Activated CD8-positive, alpha-beta memory T cell treated with anti-CD3 and anti-CD28 coated beads, Interleukin-2, amount 50 U/mL, for 1 hour (primary cell): ENCODE data around the gene TBCD.

ENCODE experiments used
- DNase-seq: peaks from one replicate; pipeline ENCODE4 v3.0.0-alpha.2; 2020; ENCODE audit errors: extremely low read depth

Gene TBCD

GRCh38 chr17:82810644-82811430 is 59.0 kb downstream of the TBCD start:
- no peak for DNase-seq

- no peak for DNase-seq
Measured at GRCh38 chr17:82812058-82812457, 60.2 kb downstream of the TBCD start.

DNA sequence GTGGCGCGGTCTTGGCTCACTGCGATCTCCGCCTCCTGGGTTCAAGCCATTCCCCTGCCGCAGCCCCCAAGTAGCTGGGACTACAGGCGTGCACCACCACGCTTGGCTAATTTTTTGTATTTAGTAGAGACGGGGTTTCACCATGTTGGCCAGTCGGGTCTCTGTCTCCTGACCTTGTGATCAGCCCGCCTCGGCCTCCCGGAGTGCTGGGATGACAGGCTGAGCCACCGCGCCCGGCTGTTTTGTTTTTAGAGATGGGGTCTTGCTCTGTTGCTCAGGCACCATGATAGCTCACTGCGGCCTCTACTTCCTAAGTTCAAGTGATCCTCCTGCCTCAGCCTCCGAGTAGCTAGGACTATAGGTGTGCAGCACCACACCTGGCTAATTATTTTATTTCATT is 60.7 kb downstream of the TBCD start:
- no peak for DNase-seq

DNA sequence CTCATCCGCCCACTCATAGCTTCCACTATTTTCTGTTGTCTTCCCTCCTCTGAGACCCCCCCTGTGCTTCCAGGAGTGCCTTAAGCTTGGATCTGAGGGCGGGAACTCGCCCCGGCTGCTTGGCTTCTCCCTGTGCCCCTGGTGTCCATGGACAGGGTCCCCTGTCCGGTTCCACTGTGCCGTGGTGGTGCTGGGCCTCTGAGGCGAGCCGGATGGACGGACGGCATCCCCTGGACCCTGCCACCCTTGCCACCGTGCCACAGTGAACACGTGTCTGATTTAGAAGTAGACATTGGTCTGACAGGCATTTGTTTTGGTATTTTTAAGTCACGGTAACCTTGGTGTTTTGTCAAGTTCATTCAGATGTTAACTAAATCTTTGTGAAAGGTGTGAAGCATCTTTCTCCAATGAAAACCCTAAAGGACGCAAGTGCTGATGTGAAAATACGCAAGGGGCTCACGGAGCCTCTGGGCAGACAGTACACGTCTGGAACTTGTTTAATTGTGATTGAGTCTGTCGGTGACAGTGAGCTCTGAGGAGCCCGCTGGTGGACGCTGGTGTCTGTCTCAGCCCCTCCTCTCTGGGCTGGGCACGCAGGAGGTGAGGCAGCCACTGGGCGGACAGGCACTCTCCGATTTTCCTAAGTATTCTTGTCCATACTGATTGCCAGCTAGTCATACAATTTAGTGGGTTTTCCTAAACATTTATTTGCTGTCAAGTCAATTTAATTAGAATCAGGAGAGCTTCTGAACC is 61.6 kb downstream of the TBCD start:
- DNase-seq: no peak

DNA sequence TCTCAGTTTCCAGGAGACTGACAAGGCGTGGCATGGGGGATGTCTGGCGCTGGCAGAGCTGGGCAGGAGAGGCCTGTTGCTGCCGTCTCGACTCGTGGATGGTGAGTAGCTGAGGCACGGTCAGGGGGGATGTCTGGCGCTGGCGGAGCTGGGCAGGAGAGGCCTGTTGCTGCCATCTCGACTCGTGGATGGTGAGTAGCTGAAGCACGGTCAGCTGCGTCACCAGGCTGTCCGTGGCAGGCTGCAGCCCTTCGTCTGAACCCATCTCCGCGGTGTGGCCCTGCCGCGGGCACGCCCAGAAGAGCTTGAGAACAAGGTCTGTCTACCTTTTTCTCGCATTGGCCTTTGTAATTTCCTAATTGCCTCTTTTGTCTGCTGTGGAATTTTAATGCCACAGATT is 63.0 kb downstream of the TBCD start:
- no peak for DNase-seq

DNA sequence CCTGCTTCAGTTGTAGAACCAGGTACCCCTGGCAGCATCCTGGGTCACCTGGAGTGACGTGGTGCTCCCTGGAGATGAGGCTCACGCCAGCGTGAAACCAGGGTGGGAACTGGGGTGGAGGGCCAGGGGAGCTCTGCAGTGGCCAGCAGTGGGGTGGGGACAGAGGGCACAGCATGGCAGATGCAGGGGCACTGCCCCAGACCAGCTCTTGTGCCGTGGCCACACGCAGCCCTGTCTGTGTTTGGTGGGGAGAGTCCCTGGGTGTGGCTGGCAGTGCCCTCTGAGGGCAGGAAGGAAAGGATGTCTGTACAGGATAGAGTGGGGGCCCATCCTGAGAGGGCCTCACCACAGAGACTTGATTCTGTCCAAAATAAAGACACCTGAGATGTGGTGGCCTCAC is 63.5 kb downstream of the TBCD start:
- no peak for DNase-seq

- no peak for DNase-seq
Measured at GRCh38 chr17:82815790-82816305, 64.0 kb downstream of the TBCD start.

GRCh38 chr17:82816358-82816757 is 64.5 kb downstream of the TBCD start:
- DNase-seq: no peak

DNA sequence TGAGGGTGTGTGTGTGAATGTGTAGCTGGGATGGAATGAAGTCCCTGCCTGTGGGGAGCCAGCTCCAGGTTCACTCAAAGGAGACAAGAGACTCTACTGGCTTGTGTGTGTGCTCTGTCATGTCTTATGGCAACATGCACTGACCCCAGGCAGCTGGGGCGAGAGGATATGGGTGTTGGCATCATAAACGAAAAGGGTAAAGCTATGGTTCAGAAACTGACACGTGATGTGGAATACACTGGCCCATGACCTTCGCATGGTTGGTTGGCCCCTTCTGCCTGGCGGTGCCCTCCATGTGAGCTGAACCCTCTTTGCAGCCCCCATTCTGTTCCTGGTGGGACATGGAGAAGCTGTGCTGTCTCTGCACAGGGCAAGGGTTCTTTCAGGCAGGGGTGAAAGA is 66.1 kb downstream of the TBCD start:
- no peak for DNase-seq

DNA sequence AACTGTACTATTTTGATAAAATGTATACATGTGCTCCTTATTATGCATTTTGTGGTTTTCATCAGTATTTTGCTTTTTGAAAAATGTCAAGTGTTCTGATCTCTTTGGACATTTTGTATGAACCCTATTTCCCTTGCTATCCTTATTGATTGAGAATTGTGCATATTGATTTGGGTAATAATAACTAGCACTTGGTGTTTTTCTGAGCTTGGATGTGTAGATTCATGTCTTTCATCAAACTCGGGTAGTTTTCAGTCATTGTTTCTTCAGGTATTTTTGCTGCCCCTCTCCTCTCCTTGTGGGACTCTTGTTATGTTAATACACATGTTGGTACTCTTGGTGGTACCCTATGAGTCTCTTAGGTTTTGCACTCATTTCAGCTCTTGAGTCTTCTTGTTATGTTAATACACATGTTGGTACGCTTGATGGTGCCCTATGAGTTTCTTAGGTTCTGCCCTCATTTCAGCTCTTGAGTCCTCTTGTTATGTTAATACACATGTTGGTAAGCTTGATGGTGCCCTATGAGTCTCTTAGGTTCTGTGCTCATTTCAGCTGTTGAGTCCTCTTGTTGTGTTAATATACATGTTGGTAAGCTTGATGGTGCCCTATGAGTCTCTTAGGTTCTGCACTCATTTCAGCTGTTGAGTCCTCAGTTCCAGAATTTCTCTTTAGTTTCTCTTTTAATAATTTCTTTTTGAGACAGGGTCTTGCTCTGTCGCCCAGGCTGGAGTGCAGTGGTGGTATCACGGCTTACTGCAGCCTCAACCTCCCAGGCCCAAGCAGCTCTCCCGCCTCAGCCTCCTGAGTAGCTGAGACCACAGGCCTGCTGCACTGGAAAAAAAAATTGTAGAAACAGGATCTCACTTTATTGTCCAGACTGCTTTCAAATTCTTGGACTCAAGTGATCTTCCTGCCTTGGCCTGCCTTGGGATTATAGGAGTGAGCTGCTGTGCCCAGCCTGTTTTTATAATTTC is 68.7 kb downstream of the TBCD start:
- DNase-seq: no peak

GRCh38 chr17:82821554-82821953 is 69.7 kb downstream of the TBCD start:
- no peak for DNase-seq

DNA sequence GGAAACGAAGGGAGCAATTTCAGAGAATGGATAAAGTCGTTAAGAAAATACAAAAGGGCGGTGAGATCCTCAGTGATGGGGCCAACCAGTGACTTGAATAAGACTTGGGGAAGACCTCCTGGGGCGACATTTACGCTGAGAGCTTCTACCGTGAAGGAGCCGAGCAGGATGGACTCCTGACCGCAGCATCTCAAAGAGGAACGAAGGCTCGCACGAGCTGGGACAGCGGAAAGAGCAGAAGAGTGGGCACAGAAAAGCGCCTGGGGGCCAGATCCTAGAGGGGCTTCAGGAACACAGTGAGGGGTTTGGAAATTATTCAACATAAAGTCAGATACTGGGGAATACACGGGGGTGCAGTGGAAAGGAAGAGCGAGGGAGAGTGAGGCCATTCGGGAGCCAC is 70.4 kb downstream of the TBCD start:
- DNase-seq: no peak

DNA sequence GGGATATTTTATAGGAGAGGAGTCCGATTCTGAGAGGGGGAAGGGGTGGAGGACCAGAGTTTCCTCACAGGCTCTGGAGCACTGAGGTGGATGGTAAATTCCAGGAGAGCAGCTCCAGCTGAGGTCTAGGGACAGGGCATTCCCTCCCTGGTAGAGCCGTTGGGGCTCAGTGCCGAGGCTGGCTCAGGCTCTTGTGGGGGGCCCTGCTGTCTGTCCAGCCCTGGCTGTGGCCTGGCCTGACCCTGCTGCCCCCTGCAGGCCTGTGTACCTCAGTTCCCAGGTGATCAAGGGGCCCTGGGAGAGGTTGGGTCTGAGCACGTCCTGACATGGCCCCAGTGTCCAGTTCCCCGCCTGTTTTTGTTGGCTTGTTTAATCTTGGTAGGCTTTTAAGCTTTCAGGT is 71.1 kb downstream of the TBCD start:
- no peak for DNase-seq

GRCh38 chr17:82825540-82826124 is 73.8 kb downstream of the TBCD start:
- no peak for DNase-seq

DNA sequence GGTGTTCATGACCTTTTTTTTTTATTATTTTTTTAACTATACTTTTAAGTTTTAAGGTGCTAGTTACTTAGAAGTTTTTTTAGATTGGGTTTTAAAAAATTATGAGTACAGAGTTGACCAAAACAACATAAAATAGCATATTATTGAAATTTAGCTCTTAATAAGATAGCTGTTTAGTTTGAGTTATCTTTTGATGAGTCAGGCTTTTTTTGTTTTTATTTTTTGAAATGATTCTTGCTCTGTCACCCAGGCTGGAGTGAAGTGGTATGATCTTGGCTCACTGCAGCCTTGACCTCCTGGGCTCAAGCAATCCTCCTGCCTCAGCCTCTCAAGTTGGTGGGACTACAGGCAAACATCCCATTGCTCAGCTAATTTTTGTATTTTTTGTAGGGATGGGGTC is 74.3 kb downstream of the TBCD start:
- DNase-seq: no peak

DNA sequence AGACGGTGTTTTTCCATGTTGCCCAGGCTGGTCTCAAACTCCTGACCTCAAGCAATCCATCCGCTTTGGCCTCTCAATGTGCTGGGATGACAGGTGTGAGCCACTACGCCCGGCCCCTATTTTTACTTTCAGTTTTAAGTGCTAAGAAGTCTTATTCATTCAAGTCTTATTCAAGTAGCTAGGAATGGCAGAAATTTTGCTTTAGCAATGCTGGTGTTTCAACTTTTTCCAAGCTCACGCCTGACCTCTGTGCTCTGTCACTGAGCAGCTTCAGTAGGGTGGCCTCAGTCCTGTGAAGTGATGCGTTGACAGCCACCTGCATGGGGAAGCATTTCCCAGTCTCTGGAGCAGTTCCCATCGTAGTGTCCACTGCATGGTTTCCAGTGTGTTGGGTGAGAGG is 75.1 kb downstream of the TBCD start:
- no peak for DNase-seq

DNA sequence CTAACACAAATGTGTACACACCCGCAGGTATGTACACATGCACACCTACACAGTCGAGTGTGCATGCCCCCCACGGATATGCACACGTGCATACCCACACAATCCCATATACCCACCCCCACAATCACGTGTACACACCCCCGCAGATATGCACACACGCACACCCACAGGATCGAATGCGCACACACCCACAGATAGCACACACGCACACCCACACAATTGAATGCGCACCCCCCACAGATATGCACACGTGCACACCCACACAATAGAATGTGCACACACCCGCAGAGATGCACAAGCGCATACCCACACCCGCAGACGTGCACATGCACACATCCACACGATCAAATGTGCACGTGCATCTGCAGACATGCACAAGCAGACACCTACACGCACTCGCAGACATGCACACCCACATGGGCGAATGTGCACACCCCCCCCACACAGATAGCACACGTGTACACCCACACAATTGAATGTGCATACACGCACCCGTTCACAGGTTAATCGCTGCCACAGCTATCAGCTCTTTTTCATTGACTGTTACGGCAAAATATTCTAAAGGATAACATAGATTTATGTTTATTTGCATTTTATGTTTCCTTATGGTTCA is 77.1 kb downstream of the TBCD start:
- DNase-seq: no peak

GRCh38 chr17:82830249-82830661 is 78.4 kb downstream of the TBCD start:
- no peak for DNase-seq

DNA sequence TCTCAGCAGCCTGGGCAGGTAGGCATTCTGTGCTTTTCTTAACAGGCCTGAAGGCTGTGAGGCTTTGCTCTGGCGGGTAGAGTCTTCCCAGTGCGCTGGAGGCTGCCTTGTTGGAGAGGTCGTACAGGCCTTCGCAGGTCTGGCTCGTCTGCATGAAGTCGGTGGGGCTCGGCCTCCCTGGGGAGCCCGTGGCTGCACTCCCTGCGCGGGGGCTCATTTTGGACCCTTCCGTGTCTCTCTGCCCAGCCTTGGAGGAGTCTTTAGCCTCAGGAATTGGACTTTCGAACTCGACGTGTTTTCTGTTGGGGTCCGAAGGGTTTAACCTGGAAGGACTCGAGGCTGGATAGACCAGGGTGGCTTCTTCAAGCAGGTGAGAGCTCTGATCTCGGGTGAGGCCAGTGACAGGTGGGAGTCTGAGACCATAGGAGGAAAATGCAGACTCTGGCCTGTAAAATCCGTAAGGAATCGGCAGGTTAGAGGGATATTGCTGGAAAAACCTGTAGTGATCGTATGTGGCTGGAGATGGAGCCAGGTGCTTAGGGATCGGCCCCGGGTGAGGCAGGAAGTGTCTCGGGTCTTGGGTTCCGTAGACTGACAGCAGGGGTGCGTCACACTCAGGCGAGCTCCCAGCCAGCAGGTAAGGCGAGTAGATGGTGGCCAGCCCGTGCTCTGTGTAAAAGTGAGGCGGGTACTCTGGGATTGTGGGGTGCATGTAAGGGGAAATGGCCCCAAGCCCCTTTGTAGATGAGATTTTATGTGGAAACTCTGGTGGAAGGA is 79.4 kb downstream of the TBCD start:
- no peak for DNase-seq

GRCh38 chr17:82831818-82832200 is 79.9 kb downstream of the TBCD start:
- DNase-seq: no peak
